Endothelial cell of umbilical vein (primary cell): ENCODE data around the gene DPYSL4. TPM values are rescaled to one million over a fixed set of nuclear protein-coding genes. Genes with fewer than 3 reads are reported as not detected.

ENCODE experiments used
- BruUV-seq: library from RNA; stranded (reverse); fragments of 400-500 nt; replicated peaks from 2 replicates; lab custom pipeline; 2021; lab: Mats Ljungman, UMichigan
- CTCF ChIA-PET: fragments of 300-600, 350-600 bp; sonication (Branson Sonifier 250); formaldehyde crosslinking; loops from one replicate; lab custom pipeline; 2021; ENCODE audit warnings: antibody characterized with exemption, inconsistent platforms; lab: Charles Lee
- POLR2A ChIA-PET: fragments of 300-600, 350-600 bp; sonication (Branson Sonifier 250); formaldehyde crosslinking; loops from one replicate; lab custom pipeline; 2021; ENCODE audit warnings: antibody characterized with exemption, inconsistent platforms; lab: Charles Lee
- DNase-seq: peaks from one replicate; pipeline ENCODE4 v3.0.0-alpha.2; 2011; ENCODE audit warnings: low read depth, low spot score
- FAIRE-seq: peaks from 2 replicates; lab custom pipeline; 2011; peaks lifted over from hg19 to GRCh38; lab: Jason Lieb, UNC
- H2AFZ ChIP-seq: 2 replicates; pipeline ENCODE4 v1.6.0; 2012; ENCODE audit warnings: low read depth, low read length, control low read depth, inconsistent platforms
- H3K27ac ChIP-seq: 2 replicates; pipeline ENCODE4 v1.5.1; 2011; ENCODE audit warnings: low read depth, mild to moderate bottlenecking, control low read depth, low read length, moderate library complexity; ENCODE audit not compliant: insufficient read depth
- H3K27me3 ChIP-seq, 2 experiments: 2 replicates each; pipeline versions ENCODE4 v1.6.0 to v1.6.1; 2011; ENCODE audit warnings: low read length in 2 of 2, mixed read lengths in 1 of 2; ENCODE audit not compliant: control insufficient read depth in 2 of 2, insufficient read depth in 2 of 2
- H3K36me3 ChIP-seq, 2 experiments: 2 replicates in 1 of 2; 3 replicates in 1 of 2; pipeline ENCODE4 v1.5.1; 2011; ENCODE audit warnings: low read length in 2 of 2, mild to moderate bottlenecking in 1 of 2, moderate library complexity in 1 of 2; ENCODE audit not compliant: control insufficient read depth in 2 of 2, insufficient read depth in 2 of 2; ENCODE audit errors: extremely low read depth in 1 of 2
- H3K4me1 ChIP-seq: 3 replicates; pipeline ENCODE4 v1.5.1; 2011; ENCODE audit warnings: mild to moderate bottlenecking, low read length; ENCODE audit not compliant: control insufficient read depth, insufficient read depth; ENCODE audit errors: extremely low read depth
- H3K4me2 ChIP-seq: 2 replicates; pipeline ENCODE4 v1.6.1; 2011; ENCODE audit warnings: low read length, control low read depth, mixed read lengths; ENCODE audit not compliant: insufficient read depth
- H3K4me3 ChIP-seq, 3 experiments: fragments of 200-600 bp in 1 of 3; sonication (generic), shearing (Covaris generic) in 1 of 3; replicated peaks in 1 of 3; 2 replicates each; pipeline ENCODE4 v1.5.1; 2011 to 2016; ENCODE audit warnings: control low read depth in 3 of 3, low read length in 3 of 3, mild to moderate bottlenecking in 2 of 3, inconsistent platforms in 1 of 3, low read depth in 1 of 3, moderate library complexity in 1 of 3; ENCODE audit not compliant: insufficient read depth in 1 of 3
- H3K79me2 ChIP-seq: 2 replicates; pipeline ENCODE4 v1.6.0; 2012; ENCODE audit warnings: low read length, inconsistent platforms; ENCODE audit not compliant: control insufficient read depth, insufficient read depth
- H3K9ac ChIP-seq: replicated peaks from 2 replicates; pipeline ENCODE3; 2011; ENCODE audit warnings: low read length, control low read depth; ENCODE audit not compliant: insufficient read depth; ENCODE audit errors: extremely low read depth
- H3K9me1 ChIP-seq: replicated peaks from 3 replicates; pipeline ENCODE4 v1.6.0; 2011; ENCODE audit warnings: mild to moderate bottlenecking, low read length; ENCODE audit not compliant: control insufficient read depth, insufficient read depth; ENCODE audit errors: extremely low read depth
- H3K9me3 ChIP-seq: replicated peaks from 2 replicates; pipeline ENCODE4 v1.5.1; 2012; ENCODE audit warnings: low read length, inconsistent platforms; ENCODE audit not compliant: control insufficient read depth, insufficient read depth
- H4K20me1 ChIP-seq: replicated peaks from 2 replicates; pipeline ENCODE3; 2011; ENCODE audit warnings: mild to moderate bottlenecking, low read length; ENCODE audit not compliant: control insufficient read depth, insufficient read depth; ENCODE audit errors: extremely low read depth
- EZH2 ChIP-seq: IDR thresholded peaks from 2 replicates; pipeline ENCODE4 v1.6.1; 2012; ENCODE audit warnings: borderline replicate concordance, low read depth, mild to moderate bottlenecking, moderate library complexity, low read length, inconsistent platforms; ENCODE audit not compliant: severe bottlenecking
- FOS ChIP-seq: IDR thresholded peaks from 2 replicates; pipeline ENCODE4 v1.6.1; 2011; ENCODE audit warnings: mild to moderate bottlenecking, low read length, moderate library complexity, borderline replicate concordance; ENCODE audit not compliant: insufficient read depth
- GATA2 ChIP-seq: IDR thresholded peaks from 2 replicates; pipeline ENCODE4 v1.7.0; 2011; ENCODE audit warnings: low read depth, mild to moderate bottlenecking, moderate library complexity, mixed read lengths, low read length; ENCODE audit not compliant: insufficient read length, insufficient read depth
- JUN ChIP-seq: IDR thresholded peaks from 2 replicates; pipeline ENCODE4 v1.6.1; 2011; ENCODE audit warnings: borderline replicate concordance, low read depth; ENCODE audit not compliant: insufficient read length, insufficient read depth
- MYC ChIP-seq: IDR thresholded peaks from one replicate; pipeline ENCODE4 v1.6.1; 2011; ENCODE audit warnings: mild to moderate bottlenecking, low read depth, low read length
- POLR2A ChIP-seq: IDR thresholded peaks from 2 replicates; pipeline ENCODE4 v1.6.1; 2012; ENCODE audit warnings: low read depth, mild to moderate bottlenecking, control low read depth, low read length
- POLR2AphosphoS5 ChIP-seq: IDR thresholded peaks from 2 replicates; pipeline ENCODE4 v1.6.1; 2012; ENCODE audit warnings: low read depth, mild to moderate bottlenecking, control low read depth, low read length, moderate library complexity; ENCODE audit not compliant: insufficient read depth
- dilution Hi-C: fragments of 300-500 bp; cut with MboI; formaldehyde crosslinking; loops from one replicate; pipeline ENCODE4 v1.15.0; 2019; ENCODE audit warnings: low sequenced_read_pairs; ENCODE audit not compliant: extremely low pct_ligation_motif_present
- intact Hi-C: fragments of 100-400 bp; cut with micrococcal nuclease; formaldehyde crosslinking; loops from one replicate; pipeline ENCODE4 v1.10.0; 2022
- polyA plus RNA-seq, 4 experiments: library from polyadenylated mRNA; depleted of rRNA in 3 of 4; stranded (reverse) in 3 of 4; unstranded in 1 of 4; fragments of >200 nt; gene quantifications; 2 replicates each; pipeline versions ENCODE4 v1.2.1 to v1.2.3, GENCODE V29; 2011 to 2012; ENCODE audit warnings: missing spikeins in 1 of 4
- total RNA-seq: library from RNA; stranded (reverse); gene quantifications from 2 replicates; pipeline ENCODE4 v1.2.3, GENCODE V29; 2021
- TF ChIP-seq, protein P1 (sequence below), 2 donors: IDR thresholded peaks; 1 replicate in 1 of 2; 2 replicates in 1 of 2; pipeline ENCODE4 v1.5.1; 2011; ENCODE audit warnings: low read length in 2 of 2, mild to moderate bottlenecking in 2 of 2, moderate library complexity in 2 of 2, control low read depth in 1 of 2, inconsistent platforms in 1 of 2, low read depth in 1 of 2; ENCODE audit not compliant: insufficient read depth in 1 of 2; ENCODE audit errors: extremely low read depth in 1 of 2
- TF ChIP-seq, protein P2 (sequence below): IDR thresholded peaks from 2 replicates; pipeline ENCODE4 v1.6.1; 2011; ENCODE audit not compliant: insufficient read depth, insufficient read length

Gene DPYSL4
- total and polyA plus RNA-seq, 2 donors (not counting 3 experiments of a cell fraction or from before 2014, with no cell fraction given): 27.1 to 60.0 TPM

DNA sequence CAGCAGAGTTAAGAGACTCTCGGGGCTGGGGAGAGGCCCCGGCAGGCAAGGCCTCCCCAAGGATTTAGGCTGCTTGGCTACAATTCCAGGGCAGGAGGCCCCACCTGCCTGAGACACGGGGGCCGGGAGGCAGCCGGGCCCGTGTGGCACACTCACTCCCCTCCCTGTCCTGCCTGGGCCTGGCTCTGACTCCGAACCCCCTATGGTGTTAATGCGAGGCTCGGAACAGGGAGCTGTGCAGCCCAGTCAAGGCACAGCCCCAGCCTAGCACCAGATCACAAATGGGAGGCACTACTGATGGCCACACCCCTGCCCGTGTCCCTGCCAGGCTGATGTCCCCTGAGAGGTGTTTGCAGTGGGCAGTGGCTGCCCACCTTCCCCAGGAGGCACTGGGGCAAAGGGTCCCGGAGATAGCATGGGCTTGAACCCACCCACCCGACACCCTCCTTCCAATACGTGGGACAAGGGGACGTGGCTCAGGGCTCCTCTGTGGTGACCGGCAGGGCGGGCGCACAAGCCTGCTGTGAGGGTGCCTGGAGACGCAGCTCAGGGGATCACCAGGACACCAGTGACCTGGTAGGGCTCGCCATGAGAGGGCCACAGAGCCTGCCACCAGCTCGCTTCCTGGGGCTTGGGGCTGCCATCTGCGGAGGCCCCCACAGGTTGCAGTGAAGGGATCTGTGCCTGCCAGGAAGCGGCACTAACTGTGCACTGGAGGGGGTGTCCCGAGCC lies 37.0 kb downstream of the DPYSL4 start:
- Histone ChIP-seq H3K36me3 (no peaks in the 10 kb centered on the region), H3K9ac (no peak overlapping the region), H3K4me3 (no peak overlapping the region), H3K79me2 (no peaks in the 10 kb centered on the region), H4K20me1 (no peaks in the 10 kb centered on the region), H3K4me2 (no peak overlapping the region), H3K27ac (no peak overlapping the region), H3K27me3 (no peaks in the 10 kb centered on the region), H2AFZ (peak overlapping the region; percentile 27), H3K9me1 (no peaks in the 10 kb centered on the region), H3K9me3 (no peaks in the 10 kb centered on the region), H3K4me1 (no peaks in the 10 kb centered on the region)
- intact Hi-C loops: loop anchor here (1.0 kb wide), 3 partner anchors 129 to 415 kb away; no protein-coding TSS in a partner anchor
- dilution Hi-C loops: no loop called here
- ChIA-PET POLR2A (no interaction called here), CTCF (interaction anchor here (0.8 to 1.8 kb wide), 5 partner anchors 127 to 229 kb away, joined by 3 to 15 read pairs (median 7); no protein-coding TSS in a partner anchor)
- BruUV-seq: no TSS peak
- FAIRE-seq: no peak
- no peak for TF ChIP-seq POLR2A
- TF ChIP-seq EZH2: no peak
- no peak for TF ChIP-seq FOS
- TF ChIP-seq MYC: no peak
- TF ChIP-seq GATA2: no peak
- TF ChIP-seq, protein P1, sequence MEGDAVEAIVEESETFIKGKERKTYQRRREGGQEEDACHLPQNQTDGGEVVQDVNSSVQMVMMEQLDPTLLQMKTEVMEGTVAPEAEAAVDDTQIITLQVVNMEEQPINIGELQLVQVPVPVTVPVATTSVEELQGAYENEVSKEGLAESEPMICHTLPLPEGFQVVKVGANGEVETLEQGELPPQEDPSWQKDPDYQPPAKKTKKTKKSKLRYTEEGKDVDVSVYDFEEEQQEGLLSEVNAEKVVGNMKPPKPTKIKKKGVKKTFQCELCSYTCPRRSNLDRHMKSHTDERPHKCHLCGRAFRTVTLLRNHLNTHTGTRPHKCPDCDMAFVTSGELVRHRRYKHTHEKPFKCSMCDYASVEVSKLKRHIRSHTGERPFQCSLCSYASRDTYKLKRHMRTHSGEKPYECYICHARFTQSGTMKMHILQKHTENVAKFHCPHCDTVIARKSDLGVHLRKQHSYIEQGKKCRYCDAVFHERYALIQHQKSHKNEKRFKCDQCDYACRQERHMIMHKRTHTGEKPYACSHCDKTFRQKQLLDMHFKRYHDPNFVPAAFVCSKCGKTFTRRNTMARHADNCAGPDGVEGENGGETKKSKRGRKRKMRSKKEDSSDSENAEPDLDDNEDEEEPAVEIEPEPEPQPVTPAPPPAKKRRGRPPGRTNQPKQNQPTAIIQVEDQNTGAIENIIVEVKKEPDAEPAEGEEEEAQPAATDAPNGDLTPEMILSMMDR (IDR thresholded peaks at IDR 0.05; ENCODE audit: extremely low read depth in 1 of 2, insufficient read depth in 1 of 2, low read depth in 1 of 2, low read length in 2 of 2): no peak
- no peak for TF ChIP-seq JUN
- no peak for TF ChIP-seq POLR2AphosphoS5
- TF ChIP-seq, protein P2, sequence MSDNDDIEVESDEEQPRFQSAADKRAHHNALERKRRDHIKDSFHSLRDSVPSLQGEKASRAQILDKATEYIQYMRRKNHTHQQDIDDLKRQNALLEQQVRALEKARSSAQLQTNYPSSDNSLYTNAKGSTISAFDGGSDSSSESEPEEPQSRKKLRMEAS: no peak
- no peak for DNase-seq
